ENCODE results near the gene MGRN1.

Gene MGRN1

DNA sequence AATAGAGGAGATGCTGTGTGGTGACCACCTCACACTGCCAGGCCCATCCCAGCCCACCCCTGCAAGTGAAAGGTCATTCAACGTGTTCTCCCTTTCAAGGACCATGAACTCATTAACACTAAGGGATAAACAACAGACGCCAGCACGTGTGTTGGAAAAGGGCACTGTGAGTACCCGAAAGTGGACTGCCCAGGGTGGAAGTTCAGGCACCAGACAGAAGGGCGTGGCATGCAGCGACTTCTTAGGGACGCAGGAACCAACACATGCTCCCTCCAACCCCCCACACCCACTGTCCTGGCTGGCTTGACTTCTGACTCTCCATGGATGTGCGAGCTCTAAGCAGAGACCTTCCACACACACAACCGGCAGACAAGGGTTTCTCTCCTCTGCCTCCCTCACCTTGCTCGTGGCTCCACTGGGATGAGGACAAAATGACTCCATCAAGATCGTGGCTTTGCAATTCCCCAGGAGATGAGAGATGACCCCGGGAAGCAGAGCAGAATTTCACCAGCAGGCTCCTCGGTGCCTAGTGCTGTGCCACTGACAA is 20.9 kb upstream of the MGRN1 start:
- no peak for DNase-seq

GRCh38 chr16:4604401-4604800 is 20.2 kb upstream of the MGRN1 start:
- no peak for DNase-seq

GRCh38 chr16:4606354-4606753 is 18.3 kb upstream of the MGRN1 start:
- DNase-seq: no peak

DNA sequence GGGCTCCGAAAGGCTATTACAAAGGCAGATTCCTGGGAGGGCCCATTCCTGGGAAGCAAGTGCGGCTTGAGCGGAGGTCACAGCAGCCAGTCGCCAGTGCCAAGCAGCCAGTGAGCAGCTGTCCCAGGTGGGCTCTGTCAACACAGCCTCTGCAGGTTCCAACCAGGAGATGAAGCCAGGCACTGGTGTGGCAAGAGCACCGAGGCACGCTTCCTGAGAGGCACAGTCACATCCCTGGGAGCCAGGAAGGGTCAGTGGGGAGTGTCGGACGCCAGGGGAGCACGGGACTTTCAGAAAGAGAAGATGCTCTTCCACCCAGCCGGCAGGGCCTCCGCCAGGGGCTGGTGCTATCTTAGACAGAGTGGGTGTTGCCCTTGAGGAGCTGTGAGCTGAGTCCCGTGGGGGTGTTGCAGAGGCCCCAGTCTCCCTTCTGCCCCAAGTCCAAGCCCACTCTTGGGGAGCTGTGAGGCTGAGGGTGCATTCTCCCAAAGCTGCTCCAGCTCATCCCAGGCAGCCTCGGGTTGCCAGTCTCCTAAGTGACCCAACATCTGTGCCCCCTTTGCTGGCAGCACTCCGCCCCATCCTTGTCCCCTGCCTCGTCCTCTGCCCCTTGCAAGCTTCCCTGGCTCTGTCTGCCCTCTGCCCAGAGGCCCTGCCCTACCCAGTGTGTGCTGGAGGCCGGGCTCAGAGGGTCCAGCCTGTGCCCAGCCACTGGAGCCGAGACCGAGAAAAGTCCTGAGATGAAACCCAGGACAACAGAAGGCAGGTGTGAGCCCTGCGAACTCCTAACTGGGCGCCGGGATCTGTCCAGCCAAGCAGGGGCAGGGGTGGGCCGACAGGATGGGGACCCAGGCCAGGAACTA is 16.6 kb upstream of the MGRN1 start:
- no peak for DNase-seq

GRCh38 chr16:4608704-4608980 is 16.0 kb upstream of the MGRN1 start:
- no peak for DNase-seq

DNA sequence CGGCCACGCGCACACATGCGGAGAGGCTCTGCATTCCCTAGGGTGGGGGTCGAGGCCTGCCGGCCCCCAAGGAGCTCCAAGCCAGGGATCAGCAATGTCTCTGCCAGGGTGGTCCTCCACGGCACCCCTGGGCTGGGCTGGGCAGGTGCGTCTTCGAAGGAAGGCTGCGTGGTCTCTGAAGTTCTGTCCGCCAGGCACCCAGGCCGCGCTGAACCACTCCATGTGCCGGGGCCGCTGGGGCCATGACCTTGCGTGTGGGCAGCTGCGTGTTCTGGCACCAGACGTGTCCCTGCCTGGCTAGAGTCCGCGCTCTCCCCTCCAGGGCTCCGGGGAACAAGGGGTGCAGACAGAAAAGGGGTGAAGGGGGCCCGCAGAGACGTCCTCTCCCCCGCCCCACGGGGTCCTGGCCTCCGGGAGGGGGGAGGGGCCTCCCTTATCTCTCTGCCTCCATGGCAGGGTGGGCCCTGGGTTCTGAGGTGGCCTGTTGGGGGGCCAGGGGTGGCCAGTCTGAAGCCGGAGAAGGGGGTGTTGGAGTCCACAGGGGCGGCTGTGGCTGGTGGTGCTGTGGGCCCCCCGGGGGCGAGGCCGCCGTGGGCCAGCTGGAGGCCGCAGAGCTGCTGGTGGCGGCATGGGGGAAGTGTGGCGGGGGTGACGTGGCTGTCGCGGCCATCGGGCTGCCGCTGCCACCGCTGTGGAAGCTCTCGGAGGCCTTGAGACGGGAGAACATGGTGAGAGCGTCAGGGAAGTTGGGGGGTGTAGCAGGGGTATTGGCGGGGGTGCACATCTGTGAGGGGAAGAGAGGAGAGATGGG is 15.2 kb upstream of the MGRN1 start:
- DNase-seq: no peak

DNA sequence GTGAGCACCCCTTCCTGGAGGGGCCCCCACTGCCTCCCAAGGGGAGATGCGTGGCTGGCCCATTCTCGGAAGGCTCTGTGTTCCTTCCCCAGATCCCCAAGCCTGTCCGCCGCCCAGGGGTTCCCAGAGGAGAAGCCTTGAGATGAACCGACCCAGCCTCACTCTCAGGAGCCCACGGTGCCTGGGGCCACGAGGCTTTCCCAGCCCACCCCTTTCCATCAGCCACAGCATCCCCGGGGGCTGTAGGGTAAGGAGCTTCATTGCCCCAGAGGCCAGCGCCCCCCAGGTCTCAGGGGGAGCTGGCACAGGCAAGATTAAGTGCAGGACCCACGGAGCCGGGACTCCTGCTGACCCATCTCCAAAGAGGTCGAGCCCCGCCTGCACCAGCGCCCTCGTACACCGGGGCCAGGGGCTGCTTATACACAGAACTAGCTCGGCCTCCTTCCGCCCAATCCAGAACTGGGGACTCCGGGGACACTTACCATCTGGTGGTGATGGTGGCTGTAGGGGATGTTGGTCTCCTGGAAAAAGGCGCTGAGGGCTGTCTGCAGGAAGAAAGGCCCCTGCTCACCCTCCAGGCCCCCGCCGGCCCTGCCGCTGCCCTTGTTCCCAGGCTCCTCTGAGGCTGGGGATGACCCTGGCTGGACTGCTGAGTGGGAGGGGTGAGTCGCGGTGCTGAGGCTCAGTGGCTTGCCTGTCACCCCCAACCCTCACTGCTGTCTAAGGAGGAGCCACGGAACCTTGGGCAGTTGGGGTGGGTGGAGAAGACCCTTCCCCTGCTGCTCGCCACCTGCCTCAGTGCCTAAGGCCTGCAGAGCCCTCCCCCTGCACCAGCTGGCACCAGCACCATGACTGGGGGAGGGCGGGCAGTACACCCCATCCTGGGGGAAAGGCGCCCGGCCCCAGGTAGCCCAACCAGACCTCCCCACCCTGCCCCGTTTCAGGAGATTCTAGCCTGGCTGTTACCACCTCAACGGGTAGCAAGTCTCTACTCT is 14.3 kb upstream of the MGRN1 start:
- DNase-seq: no peak

GRCh38 chr16:4611337-4612021 is 13.1 kb upstream of the MGRN1 start:
- DNase-seq: no peak

DNA sequence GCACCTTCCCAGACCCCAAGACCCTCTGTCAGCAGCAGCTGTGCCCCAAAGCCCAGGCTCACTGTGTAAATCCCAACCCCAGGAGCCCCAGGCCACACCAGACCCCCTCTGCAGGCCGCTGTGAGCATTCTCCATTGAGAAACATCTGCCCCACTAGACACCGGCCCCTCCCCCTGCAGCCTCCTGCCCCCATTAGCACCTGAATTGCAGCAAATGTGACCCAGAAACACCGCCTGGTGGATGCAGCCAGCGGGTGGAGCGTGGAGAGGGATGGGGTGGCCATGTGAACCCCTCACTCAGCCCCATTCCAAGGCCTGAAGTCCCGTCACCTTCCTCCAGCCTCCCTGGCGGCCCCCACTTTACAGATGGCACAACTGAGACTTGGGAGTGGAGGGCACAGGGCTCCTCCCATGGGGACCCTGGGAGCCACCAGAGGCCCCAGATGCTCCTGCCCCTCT is 12.1 kb upstream of the MGRN1 start:
- no peak for DNase-seq

GRCh38 chr16:4612977-4613635 is 11.5 kb upstream of the MGRN1 start:
- no peak for DNase-seq

- DNase-seq: peak in 7 of 56 donors; percentile 17 to 50 (median 20)
These were observed 10.7 kb upstream of the MGRN1 start for GRCh38 chr16:4613636-4614570.

GRCh38 chr16:4614571-4615383 is 9.8 kb upstream of the MGRN1 start, which contains the start of gene UBALD1:
UBALD1 (minus strand) TSS chr16:4614888; CDS start chr16:4614797, 91 bp downstream.
- peak in 55 of 56 donors; percentile 26 to 90 (median 70) for DNase-seq

DNA sequence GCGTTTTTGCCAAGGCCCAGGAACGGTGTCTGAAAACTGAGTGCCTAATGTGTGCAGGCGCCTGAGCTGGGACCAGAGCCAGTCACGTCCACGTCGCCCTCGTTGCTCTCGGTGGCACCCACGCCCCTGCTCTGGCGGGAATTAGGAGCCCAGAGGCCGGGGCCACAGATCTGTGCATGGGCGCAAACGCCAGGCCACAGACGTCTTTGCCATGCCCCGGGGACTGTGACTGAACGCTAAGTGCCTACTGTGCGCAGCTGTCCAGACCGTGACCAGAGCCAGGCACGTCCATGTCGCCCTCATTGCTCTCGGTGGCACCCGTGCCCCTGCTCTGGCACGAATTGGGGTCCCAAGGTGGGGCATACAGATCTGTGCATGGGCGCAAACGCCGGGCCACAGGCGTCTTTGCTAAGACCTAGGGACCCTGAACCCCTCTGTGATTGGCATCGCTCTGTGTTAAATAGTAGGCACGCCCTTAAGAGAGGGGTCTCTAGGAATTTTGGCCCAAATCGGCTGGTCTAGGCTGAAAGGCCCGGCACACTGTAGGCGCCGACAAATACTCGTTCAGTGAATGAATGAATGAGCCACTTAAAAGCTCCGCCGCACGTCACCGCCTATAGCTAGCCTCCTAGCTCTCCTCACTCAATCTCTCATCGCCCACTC is 9.1 kb upstream of the MGRN1 start:
- DNase-seq: peak in 2 of 56 donors; percentile 47 to 54

DNA sequence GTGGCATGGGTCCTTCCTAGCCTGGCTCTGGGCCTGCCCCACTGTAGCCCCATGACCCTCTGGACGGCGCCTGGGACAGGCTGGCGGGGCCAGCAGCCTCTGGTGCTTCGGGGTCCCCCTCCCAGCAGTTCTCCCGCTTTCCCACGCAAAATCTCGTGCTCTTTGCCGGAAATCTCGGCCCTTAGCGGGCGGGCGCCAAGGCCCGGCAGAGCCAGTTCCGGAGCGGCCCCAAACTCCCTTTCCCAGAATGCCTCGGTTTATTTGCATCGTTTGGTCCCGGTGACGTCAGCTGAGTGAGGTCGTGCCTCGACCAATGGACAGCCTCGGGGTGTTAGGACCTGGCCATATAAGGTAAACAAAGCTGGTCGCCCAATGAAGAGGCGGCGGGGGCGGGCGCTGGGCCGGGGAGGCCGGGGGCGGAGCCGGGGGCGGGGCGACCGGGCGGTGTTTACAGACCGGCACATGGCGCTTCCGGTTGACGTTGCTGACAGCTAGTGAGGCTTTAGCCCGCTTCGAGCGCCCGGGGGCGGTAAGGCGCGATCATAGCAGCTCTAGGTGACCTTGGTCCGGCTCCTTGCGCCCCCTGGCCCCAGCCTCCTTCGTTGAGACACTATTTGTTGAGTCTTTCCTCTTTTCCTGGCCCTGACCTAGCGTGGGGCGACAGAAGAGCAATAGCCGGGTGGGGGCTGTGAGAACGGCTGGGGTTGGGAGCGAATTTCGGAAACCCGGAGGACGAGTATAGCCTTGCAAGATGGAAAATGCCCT is 8.4 kb upstream of the MGRN1 start:
- DNase-seq: peak; percentile 88 to 100 (median 99)

GRCh38 chr16:4617880-4618279 is 6.7 kb upstream of the MGRN1 start:
- DNase-seq: no peak

Data from nucleus accumbens (tissue), 56 donors.